Cardiac fibroblast (primary cell): ENCODE measurements around the gene MAP3K10.

Experiments used
- DNase-seq, 2 donors: peaks; one replicate each; pipeline versions ENCODE4 v3.0.0 to v3.0.0-alpha.2; 2010; ENCODE audit warnings: low read depth in 2 of 2
- H3K4me3 ChIP-seq, 2 donors: replicated peaks in 1 of 2; 1 replicate in 1 of 2; 2 replicates in 1 of 2; pipeline ENCODE4 v1.5.1; 2011; ENCODE audit warnings: low read depth in 2 of 2, low read length in 2 of 2, mild to moderate bottlenecking in 2 of 2, moderate library complexity in 1 of 2
- TF ChIP-seq, protein P1 (sequence below): IDR thresholded peaks from one replicate; pipeline ENCODE4 v1.5.1; 2011; ENCODE audit warnings: low read depth, mild to moderate bottlenecking, low read length, inconsistent platforms

Gene MAP3K10

DNA sequence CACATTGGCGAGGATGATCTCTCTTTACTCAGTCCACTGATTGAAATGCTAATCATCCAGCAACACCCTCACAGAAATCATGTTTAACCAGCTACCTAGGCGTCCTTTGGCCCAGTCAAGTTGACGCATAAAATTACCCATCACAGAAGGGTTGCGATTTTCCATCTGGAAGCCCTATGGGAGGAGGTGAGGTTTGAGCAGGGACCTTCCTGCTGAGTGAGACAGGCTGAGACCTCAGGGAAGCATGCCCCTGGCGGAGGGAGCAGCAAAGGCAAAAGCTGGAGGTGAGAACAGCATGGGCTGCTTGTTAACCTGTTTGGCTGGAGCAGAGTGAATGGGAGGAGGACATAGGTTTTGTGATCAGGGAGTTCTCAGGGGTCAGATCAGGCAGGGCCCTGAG, 19.7 kb downstream of the MAP3K10 start:
- H3K4me3 ChIP-seq, result no peak overlapping the region
- TF ChIP-seq, protein P1, sequence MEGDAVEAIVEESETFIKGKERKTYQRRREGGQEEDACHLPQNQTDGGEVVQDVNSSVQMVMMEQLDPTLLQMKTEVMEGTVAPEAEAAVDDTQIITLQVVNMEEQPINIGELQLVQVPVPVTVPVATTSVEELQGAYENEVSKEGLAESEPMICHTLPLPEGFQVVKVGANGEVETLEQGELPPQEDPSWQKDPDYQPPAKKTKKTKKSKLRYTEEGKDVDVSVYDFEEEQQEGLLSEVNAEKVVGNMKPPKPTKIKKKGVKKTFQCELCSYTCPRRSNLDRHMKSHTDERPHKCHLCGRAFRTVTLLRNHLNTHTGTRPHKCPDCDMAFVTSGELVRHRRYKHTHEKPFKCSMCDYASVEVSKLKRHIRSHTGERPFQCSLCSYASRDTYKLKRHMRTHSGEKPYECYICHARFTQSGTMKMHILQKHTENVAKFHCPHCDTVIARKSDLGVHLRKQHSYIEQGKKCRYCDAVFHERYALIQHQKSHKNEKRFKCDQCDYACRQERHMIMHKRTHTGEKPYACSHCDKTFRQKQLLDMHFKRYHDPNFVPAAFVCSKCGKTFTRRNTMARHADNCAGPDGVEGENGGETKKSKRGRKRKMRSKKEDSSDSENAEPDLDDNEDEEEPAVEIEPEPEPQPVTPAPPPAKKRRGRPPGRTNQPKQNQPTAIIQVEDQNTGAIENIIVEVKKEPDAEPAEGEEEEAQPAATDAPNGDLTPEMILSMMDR, result no peak
- DNase-seq, result no peak

DNA sequence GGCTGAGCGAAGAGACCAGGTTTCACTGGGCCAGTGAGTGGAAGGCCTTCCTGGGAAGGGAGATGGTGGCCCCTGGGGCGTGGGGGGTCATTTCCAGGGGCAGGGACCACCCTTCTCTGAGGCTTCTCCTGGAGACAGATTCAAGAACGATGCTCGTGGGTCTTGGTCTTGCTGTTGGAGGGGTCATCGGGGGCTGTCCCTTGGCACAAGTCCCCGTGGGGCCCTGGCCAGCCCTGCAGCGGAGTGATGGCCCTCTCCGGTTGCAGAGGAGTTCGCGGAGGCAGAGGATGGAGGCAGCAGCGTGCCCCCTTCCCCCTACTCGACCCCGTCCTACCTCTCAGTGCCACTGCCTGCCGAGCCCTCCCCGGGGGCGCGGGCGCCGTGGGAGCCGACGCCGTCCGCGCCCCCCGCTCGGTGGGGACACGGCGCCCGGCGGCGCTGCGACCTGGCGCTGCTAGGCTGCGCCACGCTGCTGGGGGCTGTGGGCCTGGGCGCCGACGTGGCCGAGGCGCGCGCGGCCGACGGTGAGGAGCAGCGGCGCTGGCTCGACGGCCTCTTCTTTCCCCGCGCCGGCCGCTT, 22.1 kb downstream of the MAP3K10 start:
- no peak overlapping the region for H3K4me3 ChIP-seq
- TF ChIP-seq, protein P1, result no peak
- DNase-seq, result no peak

DNA sequence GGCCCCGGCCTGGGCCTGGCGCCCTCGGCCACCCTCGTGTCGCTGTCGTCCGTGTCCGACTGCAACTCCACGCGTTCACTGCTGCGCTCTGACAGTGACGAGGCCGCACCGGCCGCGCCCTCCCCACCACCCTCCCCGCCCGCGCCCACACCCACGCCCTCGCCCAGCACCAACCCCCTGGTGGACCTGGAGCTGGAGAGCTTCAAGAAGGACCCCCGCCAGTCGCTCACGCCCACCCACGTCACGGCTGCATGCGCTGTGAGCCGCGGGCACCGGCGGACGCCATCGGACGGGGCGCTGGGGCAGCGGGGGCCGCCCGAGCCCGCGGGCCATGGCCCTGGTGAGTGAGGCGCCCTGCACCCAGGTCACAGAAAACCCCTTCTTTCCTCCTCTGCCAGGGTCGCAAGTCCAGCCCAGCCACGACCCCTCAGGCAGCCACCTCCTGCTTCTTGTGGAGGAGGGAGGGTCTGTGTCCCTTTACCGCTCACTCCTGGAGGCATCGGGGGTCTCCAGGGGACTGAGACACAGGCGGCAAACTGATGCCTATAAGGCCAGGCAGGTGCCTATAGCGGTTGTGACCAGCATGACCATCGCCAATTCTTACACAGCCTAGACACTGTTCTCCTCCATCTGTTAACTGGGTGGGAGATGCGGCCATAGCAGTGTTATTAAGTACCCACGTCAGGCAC, 22.8 kb downstream of the MAP3K10 start:
- no peak for DNase-seq
- TF ChIP-seq, protein P1, result no peak
- H3K4me3 ChIP-seq, result no peak overlapping the region

GRCh38 chr19:40214936-40215335, 23.7 kb downstream of the MAP3K10 start:
- DNase-seq, result no peak
- no peak overlapping the region for H3K4me3 ChIP-seq
- TF ChIP-seq, protein P1, result no peak

- DNase-seq, result no peak
- TF ChIP-seq, protein P1, result no peak
- H3K4me3 ChIP-seq, result no peak overlapping the region
These were observed 25.0 kb downstream of the MAP3K10 start for GRCh38 chr19:40216013-40216776.

DNA sequence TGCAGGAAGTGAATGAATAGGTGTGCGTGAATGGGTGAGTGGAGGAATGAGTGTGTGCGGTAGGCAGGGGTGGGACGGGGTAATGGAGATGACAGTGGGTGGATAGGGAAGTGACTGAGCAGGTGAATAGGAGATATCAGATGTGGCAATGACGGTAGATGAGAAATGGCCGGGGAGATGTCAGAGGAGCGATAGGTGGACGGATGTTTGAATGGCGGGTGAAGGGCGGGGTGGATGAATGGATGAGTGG, 25.5 kb downstream of the MAP3K10 start:
- no peak for DNase-seq
- H3K4me3 ChIP-seq, result no peak overlapping the region
- TF ChIP-seq, protein P1, result no peak
